ENCODE results near the gene ANKRD13B.

Gene ANKRD13B

DNA sequence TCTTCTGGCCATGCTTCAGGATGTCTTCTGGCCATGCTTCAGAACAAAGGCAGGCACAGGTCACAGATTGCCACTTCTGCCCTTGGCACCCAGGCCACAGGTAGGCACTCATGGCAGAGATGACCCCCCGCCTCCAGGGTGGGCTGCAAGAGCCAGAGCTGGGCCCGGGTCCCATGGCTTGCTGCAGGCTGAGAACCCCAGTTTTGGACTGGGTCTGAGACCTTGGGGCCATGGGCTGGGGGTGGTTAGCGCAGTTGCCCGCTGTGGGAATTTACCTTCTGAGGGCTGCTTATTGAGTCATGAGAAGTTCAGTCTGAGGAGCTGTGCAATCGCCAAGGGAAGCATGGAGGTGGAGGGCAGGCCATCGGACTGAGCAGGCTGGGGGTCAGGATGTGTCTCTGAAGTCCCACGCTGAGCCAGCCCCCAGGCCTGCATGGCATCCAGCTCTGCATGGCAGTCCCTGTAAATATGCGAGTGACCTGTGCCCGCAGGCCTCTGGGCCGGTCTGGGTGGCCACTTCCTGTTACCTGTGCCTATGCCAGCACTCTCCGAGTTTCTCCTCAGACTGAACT lies 1.7 kb downstream of the ANKRD13B start:
- no peak for DNase-seq (ENCODE audit: low spot score)

DNA sequence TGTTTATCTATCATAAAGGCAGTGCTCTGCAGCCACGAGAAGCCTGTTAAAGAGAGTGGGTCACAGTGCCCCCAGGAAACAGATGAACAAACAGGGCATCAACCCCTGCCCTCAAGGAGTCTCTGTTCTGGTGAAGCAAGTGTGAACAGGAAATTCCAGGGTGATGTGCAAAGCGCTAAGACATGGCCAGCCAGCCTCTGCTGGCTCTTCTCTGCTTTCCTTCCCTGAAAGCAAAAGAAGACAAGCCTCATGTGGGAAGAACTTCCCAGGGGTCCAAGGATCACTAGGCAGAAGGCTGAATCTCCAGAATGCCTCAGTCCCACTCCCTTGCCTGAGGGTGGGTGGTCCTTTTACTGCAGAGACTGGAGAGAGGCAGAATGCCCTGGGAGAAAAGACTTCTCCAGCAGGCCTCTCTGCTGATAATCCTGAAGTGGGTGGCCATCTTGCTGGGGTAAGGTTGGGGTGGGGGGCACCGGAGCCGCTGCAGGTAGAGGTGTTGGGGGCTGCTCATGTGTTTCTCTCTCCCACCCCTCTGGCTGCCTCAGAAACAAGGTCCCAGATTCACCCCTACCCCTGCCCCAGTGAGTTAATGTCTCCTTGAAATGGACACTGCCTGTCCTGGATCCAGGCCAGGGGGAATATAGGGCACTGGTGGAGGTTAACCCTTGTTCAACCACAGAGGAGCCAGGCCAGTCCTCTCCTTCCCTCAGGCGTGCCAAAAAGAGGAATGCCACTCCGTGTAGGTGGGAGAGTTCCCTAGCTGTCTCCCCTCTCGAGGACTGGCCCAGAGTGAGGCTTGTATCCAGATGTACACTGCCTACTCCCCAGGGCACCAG lies 2.4 kb downstream of the ANKRD13B start:
- no peak for DNase-seq (ENCODE audit: low spot score)

DNA sequence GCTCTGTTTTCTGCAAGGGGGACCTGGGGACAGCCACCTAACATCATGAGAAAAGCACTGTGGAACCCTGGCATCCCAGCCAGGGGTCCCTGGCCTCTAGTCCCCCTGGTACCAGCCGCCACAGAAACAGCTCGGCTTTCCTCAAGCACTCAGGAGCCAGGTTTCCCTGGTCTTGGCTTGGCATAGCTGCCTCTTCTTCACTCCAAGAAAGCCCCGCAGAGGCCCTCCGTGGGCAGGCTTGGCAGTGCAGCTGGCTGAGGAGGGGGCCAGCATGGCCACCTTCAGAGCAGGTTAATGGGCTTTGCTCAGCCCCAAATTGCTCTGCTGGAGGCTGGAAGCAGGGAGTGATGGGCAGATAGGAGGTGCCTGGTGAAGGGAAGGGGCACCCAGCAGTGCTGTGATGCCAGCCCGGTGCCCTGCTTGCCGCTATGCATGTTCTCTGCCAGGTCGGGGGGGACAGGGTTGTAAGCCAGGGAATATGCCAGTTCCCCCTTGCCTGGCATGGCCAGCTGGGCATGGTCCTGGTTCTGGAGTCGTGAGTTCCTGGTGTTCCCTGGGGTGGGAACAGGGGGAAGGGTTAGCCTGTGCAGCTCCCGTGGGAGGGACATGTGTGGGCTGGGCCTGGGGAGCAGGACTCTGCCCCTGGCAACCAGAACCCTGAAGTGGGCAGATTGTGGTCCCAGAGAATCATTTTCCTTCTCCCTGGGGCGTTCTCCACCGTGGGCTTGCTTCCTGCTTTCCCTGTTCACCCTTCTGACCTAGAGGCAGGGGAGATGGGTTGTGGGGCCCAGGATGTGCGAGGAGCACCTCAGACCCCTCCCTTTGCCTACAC lies 3.2 kb downstream of the ANKRD13B start:
- DNase-seq (ENCODE audit: low spot score), result no peak

DNA sequence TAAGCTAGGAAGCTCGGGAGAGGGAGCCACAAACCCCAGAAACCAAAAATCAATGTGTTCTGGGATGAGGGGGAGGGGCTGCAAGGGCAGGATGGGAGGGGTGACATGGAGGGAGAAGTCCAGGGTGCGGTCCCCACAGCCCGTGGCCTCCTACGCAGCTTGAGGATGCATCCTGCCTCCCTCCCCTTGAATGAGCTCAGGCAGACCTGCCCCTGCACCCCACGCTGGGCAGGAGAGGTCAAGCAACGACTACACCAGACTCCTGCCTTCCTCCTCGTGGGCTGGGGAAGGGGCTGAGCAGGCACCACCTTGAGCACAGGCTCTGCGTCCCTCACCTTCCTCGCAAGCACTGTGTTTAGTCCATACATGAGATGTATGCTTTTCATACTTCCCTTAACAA lies 3.9 kb downstream of the ANKRD13B start:
- DNase-seq (ENCODE audit: low spot score), result no peak

DNA sequence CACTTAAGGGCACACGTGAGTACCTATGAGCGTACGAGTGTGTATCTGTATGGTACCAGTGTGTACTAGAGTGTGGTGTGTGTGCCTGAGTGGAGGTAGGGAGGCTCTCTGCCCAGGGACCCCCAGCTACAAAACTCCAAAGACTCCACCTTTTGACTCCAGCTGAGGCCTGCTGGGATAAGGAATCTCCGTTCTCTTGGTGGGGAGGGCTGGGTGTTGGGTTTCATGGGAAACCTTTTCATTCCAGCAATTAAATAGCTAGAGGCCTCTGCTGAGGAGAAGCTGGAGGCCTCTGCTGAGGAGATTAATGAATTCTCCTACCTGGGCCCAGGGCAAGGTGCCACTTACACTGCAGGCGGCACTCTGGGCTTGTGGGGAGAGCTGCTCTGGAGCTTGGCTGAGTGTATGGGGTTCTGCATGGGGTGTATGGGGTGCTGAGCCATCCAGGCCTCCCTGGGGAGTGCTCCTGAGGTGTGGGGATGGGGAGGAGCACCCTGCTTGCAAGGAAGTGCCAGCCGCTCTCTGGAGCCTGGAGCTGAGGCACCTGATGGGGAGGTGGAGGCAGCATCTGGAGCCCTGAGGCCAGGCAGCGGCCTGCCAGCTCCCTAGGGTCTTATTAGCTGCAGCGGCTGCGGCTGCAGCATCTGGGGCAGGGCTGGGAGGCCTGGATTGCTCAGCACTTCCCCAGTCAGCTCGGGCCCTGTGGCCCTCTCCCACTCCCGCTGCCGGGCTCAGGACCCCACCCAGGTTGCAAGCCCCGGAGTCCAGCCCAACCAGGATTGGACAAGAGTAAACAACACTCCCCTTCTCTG lies 4.6 kb downstream of the ANKRD13B start:
- no peak for DNase-seq (ENCODE audit: low spot score)

DNA sequence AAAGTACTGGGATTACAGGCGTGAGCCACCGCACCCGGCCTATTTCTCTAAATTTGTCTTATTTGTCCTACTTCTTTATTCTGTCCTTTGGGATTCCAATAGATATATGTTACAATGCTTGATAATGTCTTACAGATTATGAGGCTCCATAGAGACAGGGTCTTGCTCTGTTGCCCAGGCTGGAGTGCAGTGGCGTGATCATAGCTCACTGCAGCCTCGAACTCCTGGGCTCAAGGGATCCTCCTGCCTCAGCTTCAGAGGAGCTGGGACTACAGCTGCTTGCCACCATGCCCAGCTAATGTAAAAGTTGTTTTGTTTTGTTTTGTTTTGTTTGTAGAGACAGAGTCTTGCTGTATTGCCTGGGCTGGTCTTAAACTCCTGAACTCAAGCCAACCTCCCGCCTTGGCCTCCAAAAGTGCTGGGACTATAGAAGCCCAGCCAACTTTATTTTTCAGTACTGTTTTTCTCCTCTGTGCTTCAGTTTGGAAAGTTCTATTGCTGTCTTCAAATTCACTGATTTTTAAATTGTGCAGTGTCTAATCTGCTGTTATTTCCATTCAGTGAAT lies 10.3 kb downstream of the ANKRD13B start:
- no peak for DNase-seq (ENCODE audit: low spot score)

DNA sequence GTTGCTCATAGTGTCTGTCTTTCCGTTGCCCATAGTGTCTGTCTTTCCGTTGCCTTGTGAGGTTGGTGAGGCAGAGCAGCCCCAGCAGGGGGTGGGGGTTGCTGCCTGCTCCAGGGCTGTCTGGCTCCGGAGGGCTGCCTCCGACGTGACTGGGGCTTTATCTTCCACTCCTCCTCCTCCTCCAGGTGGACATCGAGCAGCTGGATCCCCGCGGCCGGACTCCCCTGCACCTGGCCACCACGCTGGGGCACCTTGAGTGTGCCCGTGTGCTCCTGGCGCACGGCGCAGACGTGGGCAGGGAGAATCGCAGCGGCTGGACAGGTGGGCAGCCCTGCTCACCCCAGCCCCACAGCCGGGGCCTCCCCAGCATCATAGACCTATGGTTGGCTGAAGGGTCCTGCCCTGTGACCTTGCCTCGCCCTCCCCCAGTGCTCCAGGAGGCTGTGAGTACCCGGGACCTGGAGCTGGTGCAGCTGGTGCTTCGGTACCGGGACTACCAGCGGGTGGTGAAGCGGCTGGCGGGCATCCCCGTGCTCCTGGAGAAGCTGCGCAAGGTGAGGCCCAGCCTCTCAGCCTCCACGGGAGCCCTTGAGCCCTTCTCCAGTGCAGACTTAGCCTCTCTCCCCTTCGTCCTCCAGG lies 14.7 kb downstream of the ANKRD13B start:
- no peak for DNase-seq (ENCODE audit: low spot score)

DNA sequence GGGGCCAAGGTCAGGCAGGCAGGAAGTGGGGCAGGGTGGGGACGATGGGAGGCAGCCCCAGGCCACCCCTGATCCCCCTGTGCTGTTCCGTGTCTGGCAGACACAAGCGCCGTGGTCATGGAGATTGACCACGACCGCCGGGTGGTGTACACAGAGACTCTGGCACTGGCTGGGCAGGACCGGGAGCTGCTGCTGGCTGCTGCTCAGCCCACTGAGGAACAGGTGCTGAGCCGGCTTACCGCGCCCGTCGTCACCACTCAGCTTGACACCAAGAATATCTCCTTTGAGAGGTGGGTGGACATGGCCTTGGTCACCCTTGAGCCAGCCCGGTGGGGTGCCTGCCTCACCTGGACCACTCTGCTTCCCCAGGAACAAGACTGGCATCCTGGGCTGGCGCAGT lies 16.1 kb downstream of the ANKRD13B start:
- no peak for DNase-seq (ENCODE audit: low spot score)

DNA sequence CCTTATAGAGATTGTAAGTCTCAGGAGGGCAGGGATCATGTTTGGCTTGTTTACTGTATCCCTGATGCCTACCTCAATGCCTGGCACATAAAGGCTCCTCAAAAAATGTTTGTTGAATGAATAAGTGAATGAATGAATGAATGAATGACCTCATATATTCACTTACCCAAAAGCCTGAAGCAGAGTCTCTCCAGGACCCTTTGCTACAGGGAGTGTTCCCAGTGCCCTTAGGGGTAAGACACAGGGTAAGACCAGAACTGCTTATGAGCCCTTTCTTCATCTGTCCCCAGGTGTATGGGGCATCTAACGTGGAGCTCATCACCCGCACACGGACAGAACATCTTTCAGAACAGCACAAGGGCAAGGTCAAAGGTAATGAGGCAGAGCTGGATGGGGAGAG lies 17.5 kb downstream of the ANKRD13B start:
- no peak for DNase-seq (ENCODE audit: low spot score)

DNA sequence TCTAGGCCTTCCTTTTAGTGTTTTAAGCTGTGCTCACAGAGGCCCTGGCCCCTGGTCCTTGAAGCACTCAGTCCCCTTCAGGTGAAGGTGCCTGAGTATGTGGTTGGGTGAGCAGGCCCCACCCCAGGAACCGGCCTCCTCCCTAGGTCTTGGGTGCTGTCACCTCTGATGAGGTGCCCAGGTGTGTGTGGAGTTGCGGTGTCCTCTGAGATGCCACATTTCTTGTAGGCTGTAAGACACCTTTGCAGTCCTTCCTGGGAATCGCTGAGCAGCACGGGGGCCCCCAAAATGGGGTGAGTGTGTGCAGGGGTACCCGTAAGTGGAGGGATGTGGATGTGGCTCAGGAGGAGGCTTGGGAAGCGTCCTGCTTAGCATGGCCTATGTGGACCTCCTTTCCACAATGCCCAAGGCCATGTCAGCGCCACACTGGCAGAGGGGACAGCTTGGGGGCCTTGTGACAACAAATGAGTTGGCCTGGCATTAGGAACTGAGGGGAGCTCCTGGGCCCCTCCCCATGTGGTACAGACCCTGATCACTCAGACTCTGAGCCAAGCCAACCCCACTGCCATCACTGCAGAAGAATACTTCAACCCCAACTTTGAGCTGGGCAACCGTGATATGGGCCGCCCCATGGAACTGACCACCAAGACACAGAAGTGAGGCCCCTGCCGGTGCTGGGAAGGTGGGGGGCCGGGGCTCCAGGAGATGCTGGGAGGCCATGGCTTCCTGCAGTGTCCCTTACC lies 18.6 kb downstream of the ANKRD13B start:
- no peak for DNase-seq (ENCODE audit: low spot score)

DNA sequence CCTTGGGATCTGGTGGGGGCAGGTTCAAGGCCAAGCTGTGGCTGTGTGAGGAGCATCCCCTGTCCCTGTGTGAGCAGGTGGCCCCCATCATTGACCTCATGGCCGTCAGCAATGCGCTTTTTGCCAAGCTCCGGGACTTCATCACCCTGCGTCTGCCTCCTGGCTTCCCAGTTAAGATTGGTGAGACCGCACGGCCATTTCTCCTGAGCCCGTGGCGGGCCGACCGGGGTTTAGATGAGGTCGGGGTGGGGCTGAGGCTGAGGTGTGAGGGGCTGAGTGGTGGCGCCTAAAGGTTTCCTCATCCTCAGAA lies 19.1 kb downstream of the ANKRD13B start:
- DNase-seq (ENCODE audit: low spot score), result no peak

DNA sequence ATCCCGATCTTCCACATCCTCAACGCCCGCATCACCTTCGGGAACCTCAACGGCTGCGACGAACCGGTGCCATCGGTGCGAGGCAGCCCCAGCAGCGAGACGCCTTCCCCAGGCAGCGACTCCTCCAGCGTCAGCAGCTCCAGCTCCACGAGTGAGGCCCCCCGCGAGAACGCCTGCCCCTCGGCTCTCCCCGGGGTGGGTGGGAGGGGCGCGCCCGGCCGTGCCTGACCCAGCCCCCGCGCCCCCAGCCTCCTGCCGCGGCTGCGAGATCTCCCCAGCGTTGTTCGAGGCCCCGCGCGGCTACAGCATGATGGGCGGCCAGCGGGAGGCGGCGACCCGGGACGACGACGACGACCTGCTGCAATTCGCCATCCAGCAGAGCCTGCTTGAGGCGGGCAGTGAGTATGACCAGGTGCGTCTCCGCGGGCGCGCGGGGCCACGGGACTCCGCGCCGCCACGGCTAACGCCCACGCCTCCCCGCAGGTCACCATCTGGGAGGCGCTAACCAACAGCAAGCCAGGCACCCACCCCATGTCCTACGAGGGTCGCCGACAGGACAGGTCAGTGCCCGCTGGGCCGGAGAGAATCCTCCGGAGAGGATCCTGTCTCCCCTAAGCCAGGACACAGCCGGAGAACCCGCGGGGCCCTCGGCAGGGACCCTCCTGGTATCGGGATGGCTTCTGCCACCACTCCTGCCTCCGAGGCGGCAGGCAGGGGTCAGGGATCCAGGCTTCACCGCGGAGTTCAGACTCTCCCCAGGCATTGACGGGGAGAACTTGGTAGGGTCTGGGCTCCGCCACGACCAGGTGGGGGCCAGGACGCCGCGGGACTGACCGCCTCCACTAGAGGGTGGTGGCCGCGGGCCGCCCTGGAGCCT lies 19.7 kb downstream of the ANKRD13B start:
- DNase-seq (ENCODE audit: low spot score), result no peak

DNA sequence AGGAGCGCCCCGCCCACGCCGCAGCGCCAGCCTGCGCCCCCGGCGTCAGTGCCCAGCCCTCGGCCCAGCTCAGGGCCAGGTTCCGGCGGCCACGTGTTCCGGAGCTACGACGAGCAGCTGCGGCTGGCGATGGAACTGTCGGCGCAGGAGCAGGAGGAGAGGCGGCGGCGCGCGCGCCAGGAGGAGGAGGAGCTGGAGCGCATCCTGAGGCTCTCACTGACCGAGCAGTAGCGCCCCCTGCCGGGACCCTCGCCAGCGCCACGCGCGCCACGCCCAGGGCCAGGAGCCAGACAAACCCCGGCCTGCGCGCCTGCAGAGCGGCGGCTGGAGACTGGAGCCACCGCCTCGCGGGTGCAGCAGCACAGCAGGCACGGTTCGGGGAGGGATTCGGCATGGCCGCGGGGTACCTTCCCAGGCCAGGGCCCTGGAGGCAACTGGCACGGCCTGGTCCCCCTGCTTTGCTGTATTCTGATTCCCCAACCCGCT lies 20.5 kb downstream of the ANKRD13B start:
- DNase-seq (ENCODE audit: low spot score), result peak; percentile 97

DNA sequence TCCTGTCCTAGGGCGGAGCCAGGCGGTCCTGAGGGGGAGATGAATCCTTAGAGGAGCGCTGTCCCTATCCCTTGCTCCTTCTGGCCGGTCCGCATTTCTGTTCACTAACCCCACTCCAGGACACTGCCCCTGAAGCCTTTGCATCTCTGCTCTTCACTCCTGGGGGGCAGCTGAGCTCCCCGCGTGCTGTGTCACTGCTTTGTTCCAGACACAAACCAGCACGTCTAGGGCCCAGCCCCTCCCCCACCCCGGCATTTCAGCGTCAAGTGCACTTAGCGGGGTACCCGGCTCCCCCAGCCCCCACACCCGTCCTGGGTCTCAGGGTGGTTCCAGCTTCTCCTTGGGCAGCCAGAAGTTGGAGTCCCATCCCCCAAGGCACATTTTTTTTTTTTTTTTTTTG lies 20.9 kb downstream of the ANKRD13B start:
- no peak for DNase-seq (ENCODE audit: low spot score)

DNA sequence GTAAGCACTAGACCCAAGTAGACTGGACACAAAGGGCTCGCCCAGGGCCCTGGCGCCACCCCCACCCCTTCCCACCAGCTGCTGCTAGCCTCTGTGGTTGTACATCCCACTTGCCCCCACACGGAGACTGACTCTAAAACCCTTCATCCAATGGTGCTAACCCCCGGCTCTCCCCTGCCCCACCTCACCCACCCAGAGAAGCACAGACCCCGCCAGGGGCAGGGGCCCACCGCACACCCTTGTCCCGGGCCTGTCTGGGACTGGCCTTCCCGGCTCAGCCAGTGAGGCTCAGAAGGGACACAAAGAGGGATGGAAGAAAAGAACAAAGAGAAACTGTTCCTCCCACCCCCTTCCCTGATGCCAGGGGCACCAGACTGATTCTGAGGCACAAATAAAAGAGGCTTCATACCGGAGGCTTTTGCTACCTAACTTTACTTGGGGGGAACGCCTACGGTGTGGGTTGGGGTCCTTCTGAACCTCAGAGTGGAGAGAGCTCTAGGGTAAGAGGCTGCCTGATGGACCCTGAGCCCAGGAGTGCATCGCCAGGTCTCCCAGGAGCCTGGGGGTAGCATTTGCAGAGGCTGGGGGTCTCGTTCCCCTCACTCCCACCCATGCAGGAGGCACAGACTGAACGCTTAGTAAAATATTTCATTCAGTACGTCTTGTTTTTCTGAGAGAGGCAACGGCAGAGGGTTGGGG lies 21.6 kb downstream of the ANKRD13B start:
- no peak for DNase-seq (ENCODE audit: low spot score)

DNA sequence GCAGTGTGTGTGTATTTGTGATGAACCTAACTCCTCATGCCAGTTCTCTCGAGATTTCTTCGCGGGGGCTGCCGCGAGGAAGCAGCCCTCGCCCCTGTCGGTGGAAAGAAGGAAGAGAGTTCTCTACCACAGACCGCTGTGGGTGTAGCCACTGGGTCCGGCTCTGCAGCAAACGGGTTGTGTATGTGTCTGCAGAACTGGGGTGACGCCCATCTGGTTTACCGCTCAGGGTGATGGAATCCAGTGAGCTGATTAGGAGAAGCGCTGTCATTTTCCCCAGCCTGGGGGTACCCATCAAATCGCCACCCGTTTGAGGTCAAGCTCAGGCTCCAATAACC lies 22.1 kb downstream of the ANKRD13B start:
- DNase-seq (ENCODE audit: low spot score), result peak; percentile 64

DNA sequence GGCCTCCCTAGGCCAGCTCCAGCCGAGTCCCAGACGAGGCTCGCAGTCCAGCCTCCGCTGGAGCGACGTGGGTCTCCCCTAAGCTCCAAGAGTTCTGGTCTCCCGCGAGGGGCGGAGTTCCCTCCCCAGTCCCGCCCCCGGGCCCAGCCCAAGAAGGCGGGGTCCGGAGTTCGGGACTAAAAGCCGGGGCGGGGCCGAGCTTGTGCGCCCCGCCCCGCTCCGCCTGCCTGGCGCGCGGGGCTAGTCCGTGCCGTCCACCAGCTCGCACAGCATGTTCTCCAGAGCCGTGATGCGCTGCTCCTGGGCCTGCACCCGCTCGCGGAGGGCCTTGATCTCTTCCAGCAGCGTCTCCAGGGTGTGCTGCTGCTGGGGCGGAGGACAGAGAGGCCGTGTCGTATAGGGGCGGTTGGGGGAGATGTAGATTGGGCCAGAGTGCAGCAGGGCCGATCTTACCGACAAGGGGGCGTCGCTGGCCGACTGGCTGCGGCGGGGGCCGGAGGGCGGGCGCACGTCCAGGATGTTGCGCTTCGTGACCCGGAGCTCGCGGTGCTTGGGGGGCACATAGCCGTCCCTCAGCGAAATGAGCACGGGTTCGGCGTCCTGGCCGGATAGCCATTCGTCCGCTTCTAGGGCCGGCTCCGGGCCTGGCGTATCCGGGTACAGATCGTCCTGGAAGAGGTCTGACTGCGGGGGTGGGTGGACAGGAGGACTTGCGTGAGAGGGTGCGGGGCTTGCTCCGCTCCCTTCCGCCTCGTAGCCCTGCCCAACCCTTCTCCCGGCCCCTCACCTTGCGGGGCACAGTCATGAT lies 22.8 kb downstream of the ANKRD13B start:
- DNase-seq (ENCODE audit: low spot score), result peak; percentile 83

Data from activated CD4-positive, alpha-beta T cell treated with anti-CD3 and anti-CD28 coated beads, Interleukin-2, Interleukin-4, amounts not matched to agents 100 ng/mL and 50 ng/mL, durations not matched to agents 16 hours and 8 hours (primary cell).